ENCODE results near the gene SOWAHA.

GRCh38 chr5:132822650-132823480 is 9.8 kb downstream of the SOWAHA start:
- no peak for TF ChIP-seq POLR2A (IDR thresholded peaks at IDR 0.05)
- no peak for TF ChIP-seq POLR2AphosphoS5 (IDR thresholded peaks at IDR 0.05)
- peak in 1 of 4 experiments; percentile 4 for TF ChIP-seq CTCF (IDR thresholded peaks at IDR 0.05)

Measured in prostate gland (tissue), 2 donors.